Activated CD4-positive, alpha-beta T cell treated with anti-CD3 and anti-CD28 coated beads for 4 hours (primary cell): ENCODE data around the gene CCDC197.

Experiments used
- DNase-seq, 2 donors: peaks; one replicate each; pipeline ENCODE4 v3.0.0-alpha.2; 2020

CCDC197 gene

DNA sequence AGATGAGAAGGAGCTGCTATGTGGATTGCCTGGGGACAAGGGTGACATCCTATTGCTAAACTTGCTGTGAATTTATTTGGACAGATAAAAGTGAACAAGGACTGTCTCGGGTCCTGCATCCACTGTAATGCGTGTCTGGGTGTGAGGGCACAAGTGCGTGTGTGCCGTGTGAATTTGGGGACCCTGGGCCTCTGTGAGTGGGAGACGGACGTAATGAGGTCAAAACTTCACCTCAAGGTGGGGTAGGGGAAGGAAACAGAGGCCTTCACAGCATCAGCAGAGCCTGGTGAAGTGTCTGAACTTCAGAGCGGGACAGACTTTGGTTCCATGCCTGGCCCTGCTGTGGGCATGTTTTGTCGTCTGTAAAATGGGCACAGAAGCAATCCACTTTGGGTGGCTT, 35.5 kb upstream of the CCDC197 start:
- DNase-seq = no peak

GRCh38 chr14:93962701-93963601, 34.1 kb upstream of the CCDC197 start:
- DNase-seq = peak in 1 of 2 donors; percentile 46

DNA sequence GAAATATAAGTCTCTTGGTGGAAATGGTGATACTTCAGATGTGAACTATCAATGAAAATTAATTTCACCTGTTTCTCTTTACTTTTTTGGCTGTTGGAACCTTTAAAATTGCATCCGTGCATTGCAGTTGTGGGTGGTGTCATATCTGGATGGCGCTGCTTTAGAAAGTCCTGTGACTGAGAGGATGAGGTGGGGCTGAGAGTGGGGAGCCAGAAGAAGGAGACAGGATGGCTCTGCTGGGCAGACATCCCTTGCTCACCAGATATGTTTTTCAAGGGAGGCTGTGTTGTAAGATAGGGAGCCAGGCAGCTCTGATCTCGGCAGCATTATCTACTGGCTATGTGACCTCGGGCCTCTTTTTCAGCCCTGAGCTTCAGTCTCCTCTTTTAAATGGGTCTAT, 33.4 kb upstream of the CCDC197 start:
- DNase-seq = no peak

DNA sequence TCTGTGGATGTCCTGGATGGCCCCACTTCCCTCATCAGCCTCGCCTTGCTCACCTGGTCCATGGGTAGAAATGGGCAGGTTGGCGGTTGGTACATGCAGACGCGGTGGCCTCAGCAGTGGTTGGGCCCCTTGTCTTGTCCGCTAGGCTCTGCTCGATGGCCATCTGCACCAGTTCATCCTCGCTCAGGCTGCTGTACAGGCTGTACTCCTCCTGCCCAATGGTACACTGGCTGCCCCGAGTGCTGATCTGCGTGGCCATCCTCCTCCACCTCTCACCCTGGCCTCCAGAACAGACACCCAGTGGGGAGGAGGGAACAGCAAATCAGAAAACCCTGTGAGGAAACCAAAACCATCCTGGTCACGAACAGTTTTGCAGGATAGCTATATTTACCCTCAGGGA, 32.8 kb upstream of the CCDC197 start:
- no peak for DNase-seq

- no peak for DNase-seq
Observed at GRCh38 chr14:93964820-93965286, 32.2 kb upstream of the CCDC197 start.

DNA sequence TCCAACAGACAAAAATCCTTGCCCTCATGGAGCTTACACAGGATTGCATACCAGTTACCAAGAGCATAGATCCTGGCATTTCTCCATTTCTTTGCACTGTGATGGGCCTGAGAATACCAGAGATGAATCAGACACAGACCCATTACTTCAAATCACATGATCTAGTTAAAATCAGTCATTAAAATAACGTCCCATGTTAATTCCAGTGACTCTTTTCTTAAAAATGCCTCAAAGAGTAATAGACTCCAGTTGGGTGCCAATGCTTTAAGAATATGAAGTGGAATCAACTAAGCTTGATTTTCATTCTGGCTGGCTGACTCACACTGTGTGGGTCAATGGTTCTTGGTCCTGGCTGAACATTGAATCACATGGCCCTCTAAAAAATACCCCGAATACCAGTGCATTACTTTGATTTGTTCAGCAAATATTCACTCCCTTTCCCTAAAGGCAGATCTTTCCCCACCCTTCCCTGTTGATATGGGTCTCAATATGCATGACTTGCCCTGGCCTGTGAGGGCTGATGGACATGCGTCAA, 31.7 kb upstream of the CCDC197 start:
- no peak for DNase-seq

DNA sequence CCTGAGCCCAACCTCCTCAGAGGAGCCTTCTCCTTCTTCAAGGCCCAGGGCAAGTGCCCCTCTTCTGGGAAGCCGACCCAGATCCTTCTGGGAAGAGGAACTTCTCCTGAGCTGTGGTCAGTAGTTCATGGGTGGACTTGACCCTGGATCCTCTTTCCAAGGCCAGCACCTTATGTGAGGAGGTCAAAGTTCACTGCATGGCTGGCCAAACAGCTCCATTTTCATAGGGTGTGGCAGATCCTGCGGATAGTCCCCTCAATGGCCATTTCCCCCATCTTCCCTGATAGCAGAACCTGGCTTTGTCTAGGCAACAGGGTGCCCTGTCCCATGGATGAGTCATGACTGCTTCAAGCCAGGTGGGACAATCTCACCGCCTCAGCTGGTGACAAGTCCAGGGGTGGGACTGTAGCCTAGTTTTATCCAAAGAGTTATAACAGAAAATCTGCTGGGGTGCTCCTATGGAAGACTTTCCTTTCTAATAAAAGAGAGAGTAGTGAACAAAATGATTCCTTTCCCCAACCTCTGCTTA, 31.1 kb upstream of the CCDC197 start:
- DNase-seq = no peak

DNA sequence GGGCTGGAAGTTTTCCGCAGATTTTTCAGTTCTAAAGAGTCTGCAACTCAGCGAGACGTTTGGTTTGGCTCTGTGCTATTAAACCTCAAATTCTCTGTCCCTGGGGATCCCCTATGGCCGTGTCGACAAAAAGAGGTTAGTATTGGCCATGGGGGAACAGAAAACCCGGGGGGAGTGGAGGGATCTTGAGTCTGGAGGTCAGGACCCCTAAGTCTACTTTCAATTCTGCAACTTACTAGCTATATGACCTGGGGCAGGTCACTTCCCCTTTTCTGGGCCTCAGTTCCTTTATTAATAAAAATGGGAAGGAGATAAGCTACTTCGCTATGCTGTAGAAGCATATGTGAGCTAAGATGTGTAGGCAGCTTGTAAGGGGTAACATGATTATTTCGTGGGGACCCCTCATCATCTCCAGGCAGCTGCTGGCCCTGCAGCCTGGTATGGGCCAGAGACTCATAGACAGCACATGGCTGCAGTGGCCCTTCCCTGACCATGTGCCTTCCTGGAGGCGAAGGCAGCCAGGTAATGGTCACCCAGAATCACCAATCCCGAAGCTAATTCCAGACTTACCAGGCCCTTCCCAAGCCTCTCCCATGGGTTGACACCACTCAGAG, 29.4 kb upstream of the CCDC197 start:
- DNase-seq = no peak

DNA sequence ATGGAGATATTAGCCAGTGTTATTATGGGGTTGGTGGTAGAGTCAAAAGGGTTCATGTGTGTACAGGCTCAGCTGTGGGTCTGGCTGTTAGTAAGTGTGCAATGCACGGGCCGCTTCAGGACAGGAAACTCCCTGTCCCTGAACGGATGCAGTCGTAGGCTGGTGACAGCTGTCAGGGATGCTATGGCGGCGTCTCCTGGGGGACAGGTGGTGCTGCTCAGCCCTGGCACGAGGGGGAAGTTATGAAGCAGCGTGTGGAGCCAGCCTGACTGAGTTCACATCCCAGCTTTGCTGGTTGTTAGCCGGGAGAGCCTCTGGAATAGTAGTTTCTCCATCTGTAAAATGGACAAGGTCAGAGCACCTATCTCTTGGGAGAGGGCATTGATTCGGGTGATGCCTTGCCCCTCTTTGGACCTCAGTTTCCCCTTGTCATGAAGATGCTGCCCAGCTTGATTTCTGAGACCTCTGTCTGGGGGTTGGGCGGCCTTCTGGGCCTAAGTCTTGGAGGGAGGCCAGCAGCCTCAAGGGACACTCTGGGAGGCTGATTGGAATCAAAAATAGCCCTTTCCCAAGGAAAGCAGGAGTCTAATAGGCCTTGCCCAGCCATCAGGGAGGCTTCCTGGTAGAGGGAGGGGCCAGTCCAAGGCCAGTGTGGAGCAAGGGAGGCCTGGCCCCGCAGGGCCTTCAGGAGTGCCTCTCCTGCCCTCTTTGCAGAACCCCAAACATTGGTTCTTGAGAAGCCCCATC, 27.8 kb upstream of the CCDC197 start:
- DNase-seq = no peak

DNA sequence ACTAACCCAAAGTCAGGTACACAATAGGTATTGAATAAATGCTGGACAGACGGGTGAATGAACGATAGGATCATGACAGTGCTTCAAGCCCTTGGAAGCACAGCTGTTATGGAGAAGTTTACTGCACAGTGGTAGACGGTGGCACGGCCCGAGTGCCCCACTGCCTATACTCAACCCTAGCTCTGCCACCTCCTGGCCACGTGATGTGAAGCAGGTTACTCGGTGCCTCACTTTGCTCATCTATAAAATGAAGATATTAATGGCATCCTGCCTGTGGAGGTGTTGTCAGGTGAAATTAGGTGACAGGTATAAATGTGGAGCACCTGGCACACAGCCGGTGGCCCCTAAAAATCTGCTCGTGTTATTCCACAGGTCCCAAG, 26.5 kb upstream of the CCDC197 start:
- DNase-seq = peak; percentile 75 to 78

GRCh38 chr14:93970965-93971634, 26.0 kb upstream of the CCDC197 start:
- peak in 1 of 2 donors; percentile 50 for DNase-seq

DNA sequence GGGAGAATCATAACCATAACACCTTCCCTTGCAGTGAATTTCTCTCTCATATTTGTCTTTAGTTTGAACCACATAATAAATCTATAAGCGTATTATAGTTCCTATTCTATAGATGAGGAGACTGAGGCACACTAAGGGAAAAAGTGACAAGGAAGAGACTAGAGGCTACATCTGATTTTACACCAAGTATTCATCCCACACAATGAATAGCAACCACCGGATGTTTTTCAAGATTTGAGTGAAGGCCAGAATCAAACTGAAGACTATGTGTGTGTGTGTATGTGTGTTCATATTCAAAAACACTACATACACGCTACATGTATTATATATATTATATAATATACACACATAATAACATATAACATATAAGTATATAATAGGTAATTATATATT, 25.5 kb upstream of the CCDC197 start:
- DNase-seq = no peak

DNA sequence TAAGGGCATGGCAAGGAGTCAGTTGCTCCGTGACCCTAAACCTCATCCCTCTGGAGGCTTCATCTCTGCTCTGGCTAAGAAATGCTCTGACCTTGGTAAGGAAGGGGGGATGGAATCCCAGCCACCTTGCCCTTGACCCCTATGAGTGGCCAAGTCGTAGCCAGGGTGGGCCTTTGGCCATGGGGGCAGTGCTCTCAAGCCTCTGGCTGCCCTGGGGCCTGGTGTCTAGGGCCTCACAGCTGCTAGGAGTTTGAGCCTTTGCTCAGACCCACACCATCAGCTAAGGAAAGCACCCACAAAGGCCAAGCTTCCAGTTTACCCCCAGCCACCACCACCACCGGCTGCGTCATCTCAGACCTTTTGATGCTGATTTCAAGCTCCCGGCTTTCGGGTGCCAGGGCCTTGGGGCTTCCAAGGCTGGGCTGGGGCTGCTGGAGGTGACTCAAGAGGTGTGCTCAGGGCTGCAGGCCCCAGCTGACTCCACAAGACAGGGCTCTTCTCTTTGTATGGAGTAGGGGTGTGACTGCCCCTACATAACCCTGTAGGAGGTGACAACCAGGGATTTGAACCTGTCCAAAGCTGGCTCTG, 24.4 kb upstream of the CCDC197 start:
- DNase-seq = no peak

DNA sequence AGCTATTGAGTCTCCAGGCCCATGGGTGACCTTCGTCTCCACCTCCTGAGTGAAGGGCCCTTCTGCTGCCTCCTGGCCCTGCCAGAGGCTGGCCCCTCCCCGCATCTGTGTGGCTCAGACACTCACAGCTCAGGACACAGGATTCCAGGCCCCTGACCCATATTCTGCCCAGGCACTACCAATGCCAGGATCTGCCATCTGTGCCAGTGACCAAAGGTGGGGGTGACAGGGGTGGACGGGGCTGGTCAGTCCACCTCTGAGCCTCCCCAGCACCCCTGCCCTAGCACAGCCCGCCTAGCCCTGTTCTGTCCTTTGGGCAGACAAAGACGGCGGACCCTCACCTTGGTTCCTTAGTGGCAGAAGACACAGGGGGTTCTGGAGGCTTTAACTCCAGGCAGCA, 23.5 kb upstream of the CCDC197 start:
- no peak for DNase-seq

- no peak for DNase-seq
Observed at GRCh38 chr14:93974299-93974698, 22.8 kb upstream of the CCDC197 start.

DNA sequence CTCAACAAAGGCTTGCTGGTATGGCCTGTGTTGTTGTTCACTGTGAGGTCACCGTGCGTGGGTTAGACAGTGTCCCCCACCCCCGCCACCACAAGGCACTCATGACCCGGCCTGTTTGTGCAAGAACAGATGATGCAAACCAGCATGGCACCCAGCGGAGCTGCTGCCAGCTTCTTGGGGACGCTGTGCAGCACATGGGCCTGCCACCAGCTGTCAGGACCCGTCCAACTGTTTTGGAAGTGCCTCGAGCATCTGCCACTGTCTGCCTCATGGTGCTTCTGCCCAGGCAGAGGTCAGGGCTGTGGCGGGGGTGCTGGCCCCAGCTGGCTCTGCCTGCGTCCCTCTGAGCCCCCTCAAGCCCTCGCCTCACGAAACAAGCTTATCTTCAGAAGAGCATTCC, 22.3 kb upstream of the CCDC197 start:
- DNase-seq = no peak

- DNase-seq = peak in 1 of 2 donors; percentile 31
Observed at GRCh38 chr14:93975791-93976476, 21.2 kb upstream of the CCDC197 start.

GRCh38 chr14:93976477-93977057, 20.5 kb upstream of the CCDC197 start, which contains the start of gene ASB2:
Gene ASB2 (minus strand): TSS chr14:93976570. CDS start chr14:93964539, 12,031 bp downstream.
- no peak for DNase-seq

DNA sequence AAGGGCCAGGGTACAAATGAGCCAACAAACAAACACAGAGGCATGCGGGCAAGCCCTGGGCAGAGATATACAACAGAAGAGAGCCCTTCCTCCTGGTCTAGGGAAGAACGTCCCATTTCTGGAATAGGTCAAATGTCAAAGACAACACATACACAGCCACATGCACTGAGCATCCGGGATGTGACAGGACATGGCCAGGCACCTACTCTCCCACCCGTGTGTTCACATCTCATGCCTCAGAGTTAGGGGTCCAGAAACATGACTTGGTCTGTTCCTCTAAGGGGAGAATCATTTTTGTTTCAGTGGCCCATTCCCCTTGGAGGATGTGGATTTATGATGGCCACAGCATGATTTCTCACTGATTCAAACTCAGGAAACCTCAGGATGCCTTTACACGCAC, 19.9 kb upstream of the CCDC197 start:
- DNase-seq = no peak

DNA sequence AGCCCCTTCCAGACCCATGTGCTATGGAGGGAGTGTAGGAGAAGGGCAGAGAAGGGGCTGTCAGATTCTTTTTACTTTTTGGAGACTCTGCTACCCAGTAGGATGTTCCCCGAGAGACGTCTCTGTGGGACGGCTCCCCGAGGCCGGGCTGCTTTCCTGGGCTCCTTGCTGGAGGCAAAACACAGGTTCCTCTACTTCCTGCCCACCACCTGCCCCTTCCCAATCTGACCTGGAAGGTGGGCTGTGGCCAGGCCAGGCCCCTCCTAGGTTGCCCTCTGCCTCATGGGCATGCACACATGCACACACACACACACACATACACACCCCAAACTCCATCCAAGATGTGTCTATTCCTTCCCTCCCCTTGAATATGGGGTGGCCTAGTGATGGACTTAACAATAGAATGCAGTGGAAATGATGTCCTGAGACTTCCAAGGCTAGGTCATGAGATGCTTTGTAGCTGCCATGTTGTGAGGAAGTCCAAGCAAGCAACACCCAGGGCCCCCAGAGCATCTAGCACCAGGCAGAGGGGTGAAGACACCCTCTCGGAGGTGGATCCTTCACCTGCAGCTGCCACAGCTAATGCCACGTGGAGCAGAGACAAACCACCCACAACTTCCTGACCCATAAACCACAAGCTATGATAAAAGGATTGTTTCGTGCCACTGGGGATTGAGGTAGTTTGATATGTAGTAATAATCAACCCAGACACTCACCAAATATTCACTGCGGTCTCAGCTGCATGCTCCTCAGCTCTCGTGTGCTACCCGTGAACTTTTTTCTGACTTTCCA, 19.1 kb upstream of the CCDC197 start:
- peak; percentile 70 to 79 for DNase-seq
